Activated B cell treated with CpG ODN at 0.5 μM for 24 hours (primary cell): Measurements from ENCODE around the gene PHGDH. TPM values are rescaled to one million over a fixed set of nuclear protein-coding genes. Genes with fewer than 3 reads are reported as not detected.

ENCODE experiments used
- ATAC-seq: fragments of 200-7000 bp; cut with Tn5 transposase; one replicate; pipeline ENCODE4 v1.10.0; 2021; ENCODE audit warnings: low read depth, mild to moderate bottlenecking, moderate library complexity
- CTCF ChIA-PET: fragments of 350-600 bp; sonication (Branson Sonifier 250); formaldehyde crosslinking; loops from one replicate; lab custom pipeline; 2021; ENCODE audit warnings: antibody characterized with exemption; lab: Charles Lee
- POLR2A ChIA-PET: fragments of 350-600 bp; sonication (Branson Sonifier 250); formaldehyde crosslinking; loops from one replicate; lab custom pipeline; 2021; ENCODE audit warnings: antibody characterized with exemption; lab: Charles Lee
- DNase-seq: peaks from one replicate; pipeline ENCODE4 v3.0.0; 2022
- H3K27ac Mint-ChIP-seq: one replicate; pipeline ENCODE4 v1.8.0; 2020; ENCODE audit warnings: mixed read lengths
- H3K27me3 Mint-ChIP-seq: one replicate; pipeline ENCODE4 v1.8.0; 2021; ENCODE audit warnings: mixed read lengths
- H3K36me3 Mint-ChIP-seq: one replicate; pipeline ENCODE4 v1.8.0; 2021; ENCODE audit warnings: low read depth, mixed read lengths
- H3K4me1 Mint-ChIP-seq: one replicate; pipeline ENCODE4 v1.8.0; 2021; ENCODE audit warnings: mixed read lengths
- H3K4me3 Mint-ChIP-seq: one replicate; pipeline ENCODE4 v1.8.0; 2020; ENCODE audit warnings: mild to moderate bottlenecking, mixed read lengths
- H3K9me3 Mint-ChIP-seq: one replicate; pipeline ENCODE4 v1.8.0; 2020; ENCODE audit warnings: mixed read lengths
- CTCF ChIP-seq: fragments of 200-600 bp; IDR thresholded peaks from one replicate; pipeline ENCODE4 v1.8.0; 2022; ENCODE audit warnings: antibody characterized with exemption, mild to moderate bottlenecking
- intact Hi-C: fragments of 100-400 bp; cut with micrococcal nuclease; formaldehyde crosslinking; loops from one replicate; pipeline ENCODE4 v1.15.1; 2024
- total RNA-seq: library from RNA; stranded (reverse); gene quantifications from 2 replicates; pipeline ENCODE4 v1.2.3, GENCODE V29; 2022

Gene PHGDH
- total RNA-seq, 1 donor from 2014 or later, result 51.6 TPM

- ATAC-seq (no peak), DNase-seq (no peak)
- Mint-ChIP-seq H3K4me1 (peaks cover 6% of the 10 kb centered on the region), H3K4me3 (no peak overlapping the region), H3K27ac (no peak overlapping the region), H3K36me3 (no peaks in the 10 kb centered on the region), H3K9me3 (no peaks in the 10 kb centered on the region), H3K27me3 (peaks cover 25% of the 10 kb centered on the region)
- TF ChIP-seq CTCF, result no peak
- ChIA-PET CTCF (interaction anchor here (1.0 to 2.6 kb wide), 2 partner anchors 11 to 122 kb away, joined by 3 to 15 read pairs; no protein-coding TSS in a partner anchor), POLR2A (no interaction called here)
- intact Hi-C loops, result no loop called here
Measured at GRCh38 chr1:119673171-119673940, 38.4 kb upstream of the PHGDH start.

- ATAC-seq (no peak), DNase-seq (no peak)
- H3K36me3 Mint-ChIP-seq, result no peaks in the 10 kb centered on the region
- peaks cover 27% of the 10 kb centered on the region for H3K27me3 Mint-ChIP-seq
- intact Hi-C loops, result loop anchor here (2.0 kb wide), 1 partner anchor 385 kb away; no protein-coding TSS in a partner anchor
- no peak overlapping the region for H3K4me3 Mint-ChIP-seq
- no peaks in the 10 kb centered on the region for H3K9me3 Mint-ChIP-seq
- no peak for TF ChIP-seq CTCF
- CTCF ChIA-PET, result interaction anchor here (1.5 to 2.8 kb wide), 5 partner anchors 13 to 123 kb away, joined by 3 to 15 read pairs (median 13); no protein-coding TSS in a partner anchor
- POLR2A ChIA-PET, result no interaction called here
- H3K4me1 Mint-ChIP-seq, result peaks cover 6% of the 10 kb centered on the region
- H3K27ac Mint-ChIP-seq, result no peak overlapping the region
Measured at GRCh38 chr1:119674111-119674526, 37.6 kb upstream of the PHGDH start.

- peak; percentile 82 for ATAC-seq
- Mint-ChIP-seq H3K4me1 (peaks cover 6% of the 10 kb centered on the region), H3K4me3 (no peak overlapping the region), H3K27me3 (peaks cover 24% of the 10 kb centered on the region), H3K9me3 (no peaks in the 10 kb centered on the region), H3K27ac (no peak overlapping the region), H3K36me3 (no peaks in the 10 kb centered on the region)
- ChIA-PET CTCF (interaction anchor here (0.6 to 2.8 kb wide), 13 partner anchors 9 to 395 kb away, joined by 3 to 15 read pairs (median 4); no protein-coding TSS in a partner anchor), POLR2A (no interaction called here)
- TF ChIP-seq CTCF, result no peak
- DNase-seq, result no peak
- intact Hi-C loops, result loop anchor here (1.0 to 2.0 kb wide), 3 partner anchors 62 to 386 kb away; no protein-coding TSS in a partner anchor
Measured at GRCh38 chr1:119674835-119675289, 36.9 kb upstream of the PHGDH start.

GRCh38 chr1:119675349-119676345 lies 36.1 kb upstream of the PHGDH start:
- Mint-ChIP-seq H3K4me3 (peak overlapping the region; percentile 72), H3K27ac (no peak overlapping the region), H3K27me3 (peaks cover 24% of the 10 kb centered on the region)

More at GRCh38 chr1:119675349-119676345, 36.1 kb upstream of the PHGDH start:
- TF ChIP-seq CTCF, result peak; percentile 65
- no peaks in the 10 kb centered on the region for H3K9me3 Mint-ChIP-seq
- H3K4me1 Mint-ChIP-seq, result peaks cover 6% of the 10 kb centered on the region
- intact Hi-C loops, result loop anchor here (1.0 to 2.0 kb wide), 3 partner anchors 62 to 387 kb away; no protein-coding TSS in a partner anchor
- ATAC-seq (no peak), DNase-seq (peak; percentile 15)
- H3K36me3 Mint-ChIP-seq, result no peaks in the 10 kb centered on the region
- ChIA-PET POLR2A (no interaction called here), CTCF (interaction anchor here (0.7 to 2.8 kb wide), 13 partner anchors 8 to 396 kb away, joined by 3 to 15 read pairs (median 4); no protein-coding TSS in a partner anchor)
